ENCODE data around the gene TENM4. TPM values are rescaled to one million over a fixed set of nuclear protein-coding genes. Genes with fewer than 3 reads are reported as not detected.

Gene TENM4
- total RNA-seq, 4 donors from 2014 or later = 0.88 to 61.5 (median 4.0) TPM

- Histone ChIP-seq H3K4me1 (no peaks in the 10 kb centered on the region), H3K9me3 (no peaks in the 10 kb centered on the region), H3K27me3 (no peaks in the 10 kb centered on the region), H3K36me3 (no peaks in the 10 kb centered on the region), H3K4me3 (no peak overlapping the region), H3K27ac (no peak overlapping the region)
- no peak for DNase-seq
- TF ChIP-seq CTCF (IDR thresholded peaks at IDR 0.05) (no peak), POLR2A (IDR thresholded peaks at IDR 0.05) (no peak)
- intact Hi-C loops (cut with DNase I; ENCODE audit: low total_unique reads) = no loop called here
Measured at GRCh38 chr11:79428406-79428805, 12.4 kb downstream of the TENM4 start.

GRCh38 chr11:79427611-79428327 lies 13.1 kb downstream of the TENM4 start:
- no peak for DNase-seq
- Histone ChIP-seq H3K27ac (no peak overlapping the region), H3K9me3 (no peaks in the 10 kb centered on the region), H3K27me3 (no peaks in the 10 kb centered on the region), H3K4me3 (no peak overlapping the region), H3K36me3 (no peaks in the 10 kb centered on the region), H3K4me1 (no peaks in the 10 kb centered on the region)
- intact Hi-C loops (cut with DNase I; ENCODE audit: low total_unique reads) = no loop called here
- TF ChIP-seq CTCF (IDR thresholded peaks at IDR 0.05) (no peak), POLR2A (IDR thresholded peaks at IDR 0.05) (no peak)

GRCh38 chr11:79427126-79427525 lies 13.7 kb downstream of the TENM4 start:
- H3K9me3 ChIP-seq = no peaks in the 10 kb centered on the region
- H3K4me3 ChIP-seq = no peak overlapping the region
- intact Hi-C loops (cut with DNase I; ENCODE audit: low total_unique reads) = no loop called here
- no peak for DNase-seq
- H3K4me1 ChIP-seq = no peaks in the 10 kb centered on the region
- no peak for TF ChIP-seq CTCF (IDR thresholded peaks at IDR 0.05)
- TF ChIP-seq POLR2A (IDR thresholded peaks at IDR 0.05) = no peak
- no peaks in the 10 kb centered on the region for H3K27me3 ChIP-seq
- H3K27ac ChIP-seq = no peak overlapping the region
- no peaks in the 10 kb centered on the region for H3K36me3 ChIP-seq

GRCh38 chr11:79425463-79425862 lies 15.4 kb downstream of the TENM4 start:
- no peak for TF ChIP-seq POLR2A (IDR thresholded peaks at IDR 0.05)
- no peak for TF ChIP-seq CTCF (IDR thresholded peaks at IDR 0.05)
- H3K27me3 ChIP-seq = no peaks in the 10 kb centered on the region
- no peak overlapping the region for H3K4me3 ChIP-seq
- H3K9me3 ChIP-seq = no peaks in the 10 kb centered on the region
- no peak for DNase-seq
- no peaks in the 10 kb centered on the region for H3K4me1 ChIP-seq
- no peaks in the 10 kb centered on the region for H3K36me3 ChIP-seq
- no peak overlapping the region for H3K27ac ChIP-seq
- intact Hi-C loops (cut with DNase I; ENCODE audit: low total_unique reads) = no loop called here

- Histone ChIP-seq H3K27me3 (no peaks in the 10 kb centered on the region), H3K4me1 (no peaks in the 10 kb centered on the region), H3K36me3 (no peaks in the 10 kb centered on the region), H3K4me3 (no peak overlapping the region), H3K27ac (no peak overlapping the region), H3K9me3 (no peaks in the 10 kb centered on the region)
- TF ChIP-seq POLR2A (IDR thresholded peaks at IDR 0.05) (no peak), CTCF (IDR thresholded peaks at IDR 0.05) (no peak)
- no peak for DNase-seq
- intact Hi-C loops (cut with DNase I; ENCODE audit: low total_unique reads) = no loop called here
Measured at GRCh38 chr11:79423736-79424135, 17.1 kb downstream of the TENM4 start.

Data from uterus (tissue), 4 donors.